Measurements from ENCODE around the gene CTNNBL1.

CTNNBL1 gene

GRCh38 chr20:37797669-37798175 is 103.9 kb downstream of the CTNNBL1 start:
- H3K4me3 ChIP-seq (replicated peaks in 1 of 2; ENCODE audit: low read depth in 2 of 2, low read length in 2 of 2), result no peak overlapping the region
- TF ChIP-seq CTCF (IDR thresholded peaks at IDR 0.05; ENCODE audit: low read depth, low read length), result no peak
- no peak for DNase-seq (ENCODE audit: low read depth in 2 of 2)

- no peak for TF ChIP-seq CTCF (IDR thresholded peaks at IDR 0.05; ENCODE audit: low read depth, low read length)
- H3K4me3 ChIP-seq (replicated peaks in 1 of 2; ENCODE audit: low read depth in 2 of 2, low read length in 2 of 2), result no peak overlapping the region
- no peak for DNase-seq (ENCODE audit: low read depth in 2 of 2)
Measured at GRCh38 chr20:37798312-37798711, 104.5 kb downstream of the CTNNBL1 start.

GRCh38 chr20:37800618-37801017 is 106.8 kb downstream of the CTNNBL1 start:
- no peak overlapping the region for H3K4me3 ChIP-seq (replicated peaks in 1 of 2; ENCODE audit: low read depth in 2 of 2, low read length in 2 of 2)
- DNase-seq (ENCODE audit: low read depth in 2 of 2), result no peak
- no peak for TF ChIP-seq CTCF (IDR thresholded peaks at IDR 0.05; ENCODE audit: low read depth, low read length)

GRCh38 chr20:37801921-37802320 is 108.1 kb downstream of the CTNNBL1 start:
- no peak for TF ChIP-seq CTCF (IDR thresholded peaks at IDR 0.05; ENCODE audit: low read depth, low read length)
- no peak overlapping the region for H3K4me3 ChIP-seq (replicated peaks in 1 of 2; ENCODE audit: low read depth in 2 of 2, low read length in 2 of 2)
- DNase-seq (ENCODE audit: low read depth in 2 of 2), result peak; percentile 11 to 34

GRCh38 chr20:37803438-37804307 is 109.8 kb downstream of the CTNNBL1 start:
- DNase-seq (ENCODE audit: low read depth in 2 of 2), result no peak
- no peak overlapping the region for H3K4me3 ChIP-seq (replicated peaks in 1 of 2; ENCODE audit: low read depth in 2 of 2, low read length in 2 of 2)
- TF ChIP-seq CTCF (IDR thresholded peaks at IDR 0.05; ENCODE audit: low read depth, low read length), result no peak

GRCh38 chr20:37804584-37805566 is 111.0 kb downstream of the CTNNBL1 start:
- no peak for TF ChIP-seq CTCF (IDR thresholded peaks at IDR 0.05; ENCODE audit: low read depth, low read length)
- peak; percentile 7 to 19 for DNase-seq (ENCODE audit: low read depth in 2 of 2)
- no peak overlapping the region for H3K4me3 ChIP-seq (replicated peaks in 1 of 2; ENCODE audit: low read depth in 2 of 2, low read length in 2 of 2)

Measured in cardiac fibroblast (primary cell).